Caki2 (cell line): ENCODE data around the gene IL6. TPM values are rescaled to one million over a fixed set of nuclear protein-coding genes. Genes with fewer than 3 reads are reported as not detected.
"Not testable (repeated sequence)": the region's sequence is repeated elsewhere in the genome, so short reads cannot be mapped to it uniquely, and the experiment has no call there.

Experiments used
- DNase-seq: peaks from one replicate; pipeline ENCODE4 v3.0.0-alpha.2; 2015; ENCODE audit warnings: low read depth
- in situ Hi-C: cut with HindIII; loops from 2 replicates; pipeline ENCODE4 v1.10.0; 2016; ENCODE audit warnings: low sequenced_read_pairs, low pct_unique_long_range_greater_than_20kb, mixed read lengths
- total RNA-seq: library from RNA; depleted of rRNA; stranded (reverse); fragments of >200 nt; shearing (Covaris generic); gene quantifications from 2 replicates; pipeline ENCODE4 v1.2.3, GENCODE V29; 2014; ENCODE audit warnings: low replicate concordance; rRNA removed

The IL6 gene
- total RNA-seq, 1 experiment from 2014 or later = 2.0 TPM

GRCh38 chr7:22759721-22760120, 32.7 kb downstream of the IL6 start:
- in situ Hi-C loops = no loop called here
- no peak for DNase-seq

- no peak for DNase-seq
- in situ Hi-C loops = no loop called here
Observed at GRCh38 chr7:22762866-22763265, 35.9 kb downstream of the IL6 start.

- in situ Hi-C loops = no loop called here
- no peak for DNase-seq
Observed at GRCh38 chr7:22765609-22766008, 38.6 kb downstream of the IL6 start.

- in situ Hi-C loops = no loop called here
- DNase-seq = no peak
Observed at GRCh38 chr7:22771194-22771871, 44.3 kb downstream of the IL6 start.

- in situ Hi-C loops = no loop called here
- no peak for DNase-seq
Observed at GRCh38 chr7:22771872-22772228, 44.9 kb downstream of the IL6 start.

GRCh38 chr7:22772885-22773284, 45.9 kb downstream of the IL6 start:
- in situ Hi-C loops = no loop called here
- DNase-seq = no peak

- DNase-seq = no peak
- in situ Hi-C loops = no loop called here
Observed at GRCh38 chr7:22776964-22777363, 50.0 kb downstream of the IL6 start.

- DNase-seq, in situ Hi-C loops: not testable (repeated sequence)
Observed at GRCh38 chr7:22779730-22780323, 52.8 kb downstream of the IL6 start.

- no peak for DNase-seq
- in situ Hi-C loops = no loop called here
Observed at GRCh38 chr7:22781230-22781711, 54.3 kb downstream of the IL6 start.

Other genes with a start within 250 kb of the IL6 start
- gene STEAP1B, start 227.0 kb upstream of the IL6 start, total RNA-seq = not detected in 2 replicates
- 160 and 274 TPM in 2 replicates for gene TOMM7, start 95.6 kb downstream of the IL6 start, total RNA-seq